C4-2B (cell line): ENCODE results near the gene KLF16.
A peak's percentile ranks its signal among the peaks of the same experiment; 100 is the strongest.

ENCODE experiments used
- H3K27ac ChIP-seq: fragments of 450-650 bp; 2 replicates; pipeline ENCODE4 v1.5.1; 2017
- CTCF ChIP-seq: fragments of 450-650 bp; conservative IDR thresholded peaks from 2 replicates; pipeline ENCODE4 v1.5.1; 2017; ENCODE audit warnings: mild to moderate bottlenecking
- ZFX ChIP-seq: fragments of 450-650 bp; IDR thresholded peaks from 2 replicates; pipeline ENCODE4 v1.6.1; 2017

Gene KLF16

GRCh38 chr19:1861599-1862031, 1.8 kb downstream of the KLF16 start:
- TF ChIP-seq ZFX (no peak), CTCF (no peak)
- H3K27ac ChIP-seq: peak overlapping the region; percentile 92

GRCh38 chr19:1860821-1861598, 2.4 kb downstream of the KLF16 start:
- TF ChIP-seq ZFX (no peak), CTCF (no peak)
- peak overlapping the region; percentile 92; the same call in 1 of the 2 replicates for H3K27ac ChIP-seq

GRCh38 chr19:1860042-1860775, 3.2 kb downstream of the KLF16 start:
- TF ChIP-seq ZFX: no peak
- no peak for TF ChIP-seq CTCF
- H3K27ac ChIP-seq: no peak overlapping the region; the same call in 1 of the 2 replicates

GRCh38 chr19:1859331-1859781, 4.0 kb downstream of the KLF16 start:
- no peak for TF ChIP-seq ZFX
- no peak for TF ChIP-seq CTCF
- H3K27ac ChIP-seq: no peak overlapping the region

- H3K27ac ChIP-seq: peak overlapping the region; percentile 51
- TF ChIP-seq ZFX: no peak
- TF ChIP-seq CTCF: no peak
Measured at GRCh38 chr19:1858412-1859081, 4.8 kb downstream of the KLF16 start.

GRCh38 chr19:1857648-1858326, 5.6 kb downstream of the KLF16 start:
- TF ChIP-seq ZFX (no peak), CTCF (no peak)
- peak overlapping the region; percentile 51 for H3K27ac ChIP-seq
